Heart left ventricle (tissue), 13 donors: Measurements from ENCODE around the gene MCUB.

Experiments used
- CTCF ChIP-seq, 12 donors: fragments of 200-600 bp; sonication (generic) in 4 of 12; IDR thresholded peaks; one replicate each; pipeline versions ENCODE4 v1.5.0 to v1.8.0; 2018 to 2022; ENCODE audit warnings: antibody characterized with exemption in 12 of 12, mild to moderate bottlenecking in 5 of 12
- POLR2A ChIP-seq, 2 donors: fragments of 450-650 bp; IDR thresholded peaks; one replicate each; pipeline ENCODE4 v1.6.1; 2017; ENCODE audit warnings: antibody characterized with exemption in 2 of 2, mild to moderate bottlenecking in 2 of 2, moderate library complexity in 2 of 2
- donor health status: ischemic (EF 13 %, LVEDD 7.1; RV severe dilation, severe dysfunction).
- donor health status: DM: no; HTN: yes; CAD: no.
- donor health status: DM: no; HTN: no; CAD: no.
- donor health status: ischemic (EF 25% LVEDD 6.9; RV normal size, moderate dysfunction).
- donor health status: ischemic (EF 25% LVEDD 5.7; RV mildly dilated, moderate dysfunction).
- donor health status: ischemic (EF 35%, LVEDD 5.7; RV mildly dilated, moderate dysfunction).
- donor health status: nonischemic (EF 11% LVEDD 7.7; RV severe dilation, severe dysfunction).
- donor health status: DM: yes; HTN: yes; CAD: no.
- donor health status: PGD.
- donor health status: ischemic (EF 29% LVEDD 5.4; RV normal size, mild dysfunction).
- donor health status: nonischemic (EF 23%, LVEDD 6.1; RV moderate dilation, normal function).

- TF ChIP-seq CTCF (IDR thresholded peaks at IDR 0.05) (no peak), POLR2A (IDR thresholded peaks at IDR 0.05) (no peak)
Observed at GRCh38 chr4:109614466-109614865, 54.4 kb downstream of the MCUB start.
